ENCODE data around the gene GLG1.
A peak's percentile ranks its signal among the peaks of the same experiment; 100 is the strongest.
"Not testable (repeated sequence)": the region's sequence is repeated elsewhere in the genome, so short reads cannot be mapped to it uniquely, and the experiment has no call there.

The GLG1 gene

DNA sequence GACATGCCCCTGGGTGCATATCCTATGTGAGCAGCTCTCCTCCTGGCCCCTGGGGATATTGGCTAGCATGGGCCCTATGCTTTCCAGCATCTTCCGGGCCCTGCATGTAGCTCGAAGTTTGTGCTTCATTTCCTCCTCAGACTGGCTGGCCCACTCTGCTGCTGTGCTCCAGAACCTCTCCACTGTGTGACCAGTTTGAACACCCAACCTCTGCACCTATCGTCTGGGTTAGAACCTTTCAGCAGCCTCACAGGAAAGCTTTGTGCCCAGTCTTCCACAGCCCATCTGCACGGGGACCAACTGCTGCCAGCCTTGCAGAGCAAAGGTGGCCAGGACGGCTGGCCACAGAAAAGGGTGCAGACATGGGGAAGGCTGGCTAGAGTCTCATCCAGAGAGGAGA lies 175.4 kb downstream of the GLG1 start:
- no peak for DNase-seq

DNA sequence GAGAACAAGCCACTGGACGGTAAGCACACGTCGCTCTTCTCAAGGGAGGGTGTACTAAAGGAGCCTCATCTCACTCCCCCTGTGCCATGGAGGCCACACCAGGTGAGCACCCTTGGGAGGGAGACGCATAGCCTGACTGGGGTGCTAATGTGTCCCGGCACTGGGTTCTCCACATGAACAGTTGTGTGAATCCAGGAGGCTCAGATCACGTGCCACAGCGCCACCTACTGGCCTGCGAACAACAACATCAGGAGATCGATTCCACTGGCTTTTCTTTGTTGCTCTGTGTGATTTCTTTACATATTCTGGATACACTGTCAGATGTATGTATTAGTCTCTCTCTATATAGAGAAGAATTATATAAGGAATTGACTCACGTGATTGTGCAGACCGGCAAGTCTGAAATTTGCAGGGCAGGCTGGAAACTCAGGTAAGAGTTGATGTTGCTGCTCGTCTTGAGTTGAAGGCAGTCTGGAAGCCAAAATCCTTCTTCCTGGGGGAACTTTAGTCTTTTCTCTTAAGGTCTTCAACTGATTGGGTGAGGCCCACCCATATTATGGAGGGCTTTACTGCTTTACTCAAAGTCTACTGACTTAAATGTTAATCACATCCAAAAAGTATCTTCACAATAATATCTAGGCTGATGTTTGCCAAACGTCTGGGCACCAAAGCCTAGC lies 176.7 kb downstream of the GLG1 start:
- DNase-seq = peak; percentile 22 to 47

DNA sequence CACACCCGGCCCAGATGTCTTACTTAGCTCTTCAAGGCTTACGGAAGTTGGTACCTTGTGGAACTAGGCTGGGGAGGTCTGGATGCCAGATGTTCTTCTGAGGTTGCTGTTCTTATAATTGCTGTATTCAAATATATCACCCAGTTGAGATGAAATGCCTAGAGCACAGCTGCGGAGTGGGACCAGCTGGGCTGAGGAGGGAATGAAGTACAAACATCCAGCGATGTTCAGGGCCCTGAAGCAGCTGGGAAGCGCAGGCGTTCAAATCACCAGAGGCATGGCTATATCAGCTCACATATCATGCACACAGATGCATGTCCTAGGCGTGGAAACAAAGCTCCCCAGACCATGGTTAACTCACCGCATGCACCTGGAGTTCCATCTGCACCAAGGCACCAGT lies 178.4 kb downstream of the GLG1 start:
- not testable (repeated sequence) for DNase-seq

DNA sequence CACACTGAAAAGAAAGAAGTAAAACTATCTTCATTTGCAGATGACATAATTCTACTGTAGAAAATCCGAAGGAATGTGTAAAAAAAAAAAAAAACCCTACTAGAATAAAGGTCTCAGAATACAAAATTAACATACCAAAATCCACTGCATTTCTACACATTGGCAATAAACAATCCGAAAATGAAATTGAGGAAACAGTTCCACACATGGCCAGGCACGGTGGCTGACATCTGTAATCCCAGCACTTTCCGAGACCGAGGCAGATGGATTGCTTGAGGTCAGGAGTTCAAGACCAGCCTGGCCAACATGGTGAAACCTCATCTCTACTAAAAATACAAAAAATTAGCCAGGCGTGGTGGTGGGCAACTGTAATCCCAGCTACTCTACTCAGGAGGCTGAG lies 181.2 kb downstream of the GLG1 start:
- not testable (repeated sequence) for DNase-seq

DNA sequence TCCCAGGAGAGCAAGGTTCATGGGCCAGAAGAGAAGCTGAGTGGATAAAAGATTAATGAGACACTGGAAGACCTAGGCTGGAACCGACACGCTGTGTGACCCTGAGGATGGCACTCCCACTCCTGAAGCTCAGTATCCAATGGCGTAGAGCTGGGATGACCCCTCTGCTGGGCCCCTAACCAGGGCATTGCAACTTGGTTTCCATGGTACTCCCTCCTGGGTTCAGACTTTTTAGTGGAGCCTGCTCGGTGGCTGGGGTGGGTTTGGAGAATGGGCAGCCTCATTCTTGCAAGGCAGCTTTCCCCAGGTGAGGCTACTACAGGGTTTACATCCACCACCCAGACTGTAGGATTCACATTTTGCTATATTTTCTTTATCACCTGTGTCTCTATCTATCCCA lies 183.2 kb downstream of the GLG1 start:
- DNase-seq = not testable (repeated sequence)

DNA sequence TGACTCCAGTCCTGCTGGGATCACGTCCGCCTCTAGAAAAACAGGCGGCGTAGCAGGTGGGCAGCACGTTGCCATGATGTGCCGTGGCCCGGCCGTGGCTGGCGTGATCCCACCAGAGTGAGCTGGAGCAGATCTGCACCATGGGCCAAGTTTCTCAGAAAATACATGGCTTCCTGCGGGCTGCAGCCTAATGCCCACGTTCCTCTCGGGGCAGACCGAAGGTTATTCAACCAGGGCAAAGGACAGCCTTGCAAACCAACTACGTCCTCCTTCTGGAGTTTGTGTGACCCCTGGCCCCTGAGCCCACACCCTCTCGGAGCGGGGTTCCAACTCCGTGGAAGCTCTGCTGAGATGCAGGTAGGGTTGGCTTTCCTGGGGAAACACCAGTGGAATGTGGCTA lies 184.8 kb downstream of the GLG1 start:
- DNase-seq = not testable (repeated sequence)

DNA sequence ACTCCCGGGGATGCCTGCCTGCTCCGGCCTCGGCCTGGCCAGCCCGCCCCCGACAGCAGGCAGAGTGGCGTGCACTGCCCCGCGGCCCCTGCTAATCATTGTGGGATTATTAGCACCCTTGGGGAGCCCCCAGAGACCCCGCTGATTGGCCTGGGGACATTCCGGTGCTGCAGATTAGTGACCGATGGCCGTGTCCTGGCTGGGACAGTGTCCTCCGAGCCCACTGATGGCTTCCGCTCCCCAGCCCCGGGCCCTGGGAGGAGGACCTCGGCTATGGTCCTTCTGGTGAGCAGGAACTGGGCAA lies 185.5 kb downstream of the GLG1 start:
- not testable (repeated sequence) for DNase-seq

DNA sequence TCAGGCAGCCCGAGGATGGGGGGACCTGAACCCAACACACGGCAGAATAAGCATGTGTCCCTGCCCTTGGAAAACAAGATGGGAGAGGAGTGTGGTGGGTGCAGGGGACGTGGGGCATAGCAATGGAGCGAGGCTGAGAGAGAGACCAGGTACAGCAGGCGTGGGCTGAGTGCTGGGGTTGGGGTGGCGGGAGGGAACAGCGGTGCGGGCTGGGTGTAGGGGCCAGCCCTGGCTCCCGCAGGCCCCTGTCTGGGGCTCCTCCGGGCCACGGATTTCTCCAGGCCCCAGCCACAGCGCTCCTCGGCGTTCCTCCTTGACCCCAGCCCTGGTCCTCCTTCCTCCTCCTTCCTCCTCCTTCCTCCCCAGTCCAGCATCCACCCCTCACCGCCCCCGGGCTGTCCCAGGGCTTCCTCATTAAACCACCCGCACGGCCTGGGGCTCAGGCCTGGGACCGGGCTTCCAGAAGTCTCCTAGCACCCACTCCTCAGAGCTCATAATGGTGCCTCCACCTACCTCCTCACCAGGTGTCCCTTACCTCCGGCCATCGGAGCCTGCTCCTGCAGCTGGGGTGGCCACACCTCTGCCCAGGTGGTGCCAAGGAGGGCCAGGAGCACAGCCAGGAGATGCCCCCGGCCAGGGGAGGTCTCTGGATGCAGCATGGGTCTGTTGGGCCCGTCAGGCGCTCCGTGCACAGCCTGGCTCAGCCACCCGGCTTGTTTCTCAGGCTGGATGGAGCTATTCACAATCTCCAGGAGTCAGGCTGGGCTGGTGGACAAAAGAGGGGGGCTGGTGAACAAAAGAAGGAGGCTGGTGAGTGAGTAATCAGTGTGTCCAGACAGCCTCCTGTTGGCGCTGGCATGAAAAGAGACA lies 186.1 kb downstream of the GLG1 start, which contains the start of gene CLEC18B:
Gene CLEC18B (minus strand): TSS at position 867 of the 870 bp plus-strand sequence. CDS start 208 bp downstream, at position 659.
- not testable (repeated sequence) for DNase-seq

DNA sequence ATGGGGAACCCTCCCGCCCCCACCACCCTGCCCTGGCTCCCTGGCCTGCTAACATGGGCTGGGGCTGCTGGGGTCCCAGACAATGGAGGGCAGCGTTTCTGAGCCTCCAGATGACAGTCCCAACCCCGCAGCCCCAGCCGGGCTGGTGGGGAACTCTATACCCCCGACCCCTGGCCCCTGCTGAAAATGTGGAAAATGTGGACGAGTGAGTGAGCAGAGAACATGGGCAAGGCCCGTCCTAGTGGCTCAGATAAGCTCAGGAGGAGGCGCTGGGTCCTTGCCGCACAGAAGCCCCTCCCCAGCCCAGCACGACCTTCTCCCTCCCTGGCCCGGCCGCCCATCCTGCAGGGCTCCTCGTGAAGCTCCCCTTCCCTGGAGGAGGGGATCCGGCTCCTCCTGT lies 187.1 kb downstream of the GLG1 start:
- DNase-seq = not testable (repeated sequence)

DNA sequence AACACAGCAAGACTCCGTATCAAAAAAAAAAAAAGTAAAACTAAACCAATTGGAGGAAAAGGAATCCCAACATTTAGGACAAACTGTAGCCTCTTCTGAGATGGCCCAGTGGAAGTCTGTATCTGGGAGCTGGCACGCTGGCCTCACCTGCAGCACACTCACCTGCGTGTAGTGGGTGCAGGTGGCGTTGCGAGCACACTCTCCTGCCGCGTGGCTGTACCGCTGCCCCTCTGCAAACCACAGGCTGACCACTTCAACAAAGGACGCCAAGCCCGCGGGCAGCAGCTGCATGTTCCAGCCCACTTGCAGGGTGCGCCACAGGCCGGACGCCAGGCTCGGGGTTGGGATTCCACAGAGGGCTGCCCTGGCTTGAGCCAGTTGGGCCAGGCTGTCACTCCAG lies 189.0 kb downstream of the GLG1 start:
- not testable (repeated sequence) for DNase-seq

DNA sequence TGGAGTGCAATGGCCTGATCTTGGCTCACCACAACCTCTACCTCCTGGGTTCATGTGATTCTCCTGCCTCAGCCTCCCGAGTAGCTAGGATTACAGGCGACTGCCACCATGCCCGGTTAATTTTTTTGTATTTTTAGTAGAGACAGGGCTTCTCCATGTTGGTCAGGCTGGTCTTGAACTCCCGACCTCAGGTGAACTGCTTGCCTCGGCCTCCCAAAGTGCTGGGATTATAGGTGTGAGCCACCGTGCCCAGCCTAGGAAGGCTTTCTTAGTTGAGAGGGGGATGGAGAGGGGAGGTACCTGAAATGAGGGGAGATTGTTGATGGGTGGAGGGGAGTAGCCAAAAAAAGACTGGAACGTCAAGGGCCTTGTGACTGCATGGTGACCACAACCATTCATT lies 193.0 kb downstream of the GLG1 start:
- DNase-seq = not testable (repeated sequence)

DNA sequence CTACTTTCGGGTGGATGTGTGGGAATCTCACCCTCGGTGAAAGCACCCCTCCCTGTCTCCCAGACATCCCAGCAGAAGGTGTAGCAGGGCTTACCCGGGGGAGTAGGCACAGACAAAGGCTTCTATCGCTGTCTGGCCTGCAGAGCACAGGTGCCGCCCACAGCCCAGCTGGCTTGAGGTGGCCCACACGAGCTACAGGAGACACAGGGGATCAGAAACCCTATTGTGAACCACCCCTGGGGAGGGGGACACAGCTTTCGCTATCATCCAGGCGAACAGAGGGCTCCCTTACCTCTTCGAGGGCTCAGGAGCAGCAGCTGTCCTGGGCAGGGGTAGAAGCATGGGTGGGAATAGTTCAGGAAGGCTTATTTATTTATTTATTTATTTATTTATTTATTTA lies 193.4 kb downstream of the GLG1 start:
- not testable (repeated sequence) for DNase-seq

DNA sequence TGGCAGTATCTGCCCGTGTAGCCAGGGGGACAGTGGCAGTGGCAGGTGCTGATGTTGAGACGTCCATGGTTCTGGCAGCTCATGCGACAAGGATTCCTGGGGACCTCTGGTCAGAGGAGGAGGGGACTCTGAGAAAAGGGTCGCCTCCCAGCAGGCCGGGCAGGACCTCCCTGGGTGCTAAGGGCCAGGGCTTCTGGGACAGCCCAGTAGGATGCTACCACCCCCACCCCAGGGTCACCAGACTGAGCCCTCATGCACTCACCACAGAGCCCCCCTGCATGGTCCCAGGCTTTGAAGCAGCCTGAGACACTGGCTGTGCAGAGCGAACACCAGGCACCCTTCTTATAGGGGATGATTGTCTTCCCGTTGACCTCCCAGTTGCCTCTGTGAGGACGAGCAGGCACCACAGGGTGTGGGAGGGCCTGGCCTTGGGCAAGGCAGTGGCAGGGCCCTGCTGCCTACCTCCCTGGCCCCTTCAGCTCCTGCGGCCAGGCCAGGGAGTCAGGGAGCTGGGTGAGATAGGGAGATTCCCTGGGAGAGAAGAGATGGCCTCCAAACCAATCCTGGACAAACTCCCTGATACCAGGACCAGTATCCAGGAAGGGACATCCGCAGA lies 194.0 kb downstream of the GLG1 start:
- not testable (repeated sequence) for DNase-seq

DNA sequence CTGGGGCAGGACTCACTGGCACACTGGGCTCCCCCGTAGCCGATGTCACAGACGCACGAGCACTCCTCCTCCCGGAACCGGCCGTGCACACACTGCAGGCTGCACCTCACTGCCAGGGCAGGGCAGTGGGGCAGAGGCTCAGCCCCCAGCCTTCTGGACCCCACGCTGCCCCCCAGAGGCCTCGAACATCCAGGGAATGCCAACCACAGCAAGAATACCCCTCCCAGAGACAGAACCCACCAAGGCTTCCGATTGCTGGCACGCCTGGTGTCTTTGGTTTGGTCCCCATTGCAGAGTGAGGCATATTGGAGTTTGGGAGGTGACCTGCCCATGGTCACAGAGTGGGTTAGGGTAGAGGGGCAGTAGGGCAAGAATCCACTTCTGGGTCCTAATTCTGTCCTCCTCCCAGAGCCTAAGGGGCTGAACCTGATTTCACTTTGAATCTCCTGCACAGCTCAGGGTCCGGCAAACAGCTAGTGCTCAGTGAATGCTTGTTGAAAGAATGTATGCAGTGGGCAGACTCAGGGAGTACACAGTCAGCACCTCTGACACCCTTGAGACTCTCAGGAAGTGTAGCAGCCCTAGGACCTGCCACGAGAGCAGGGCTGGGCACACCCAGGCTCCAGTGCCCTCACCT lies 194.7 kb downstream of the GLG1 start:
- DNase-seq = not testable (repeated sequence)

DNA sequence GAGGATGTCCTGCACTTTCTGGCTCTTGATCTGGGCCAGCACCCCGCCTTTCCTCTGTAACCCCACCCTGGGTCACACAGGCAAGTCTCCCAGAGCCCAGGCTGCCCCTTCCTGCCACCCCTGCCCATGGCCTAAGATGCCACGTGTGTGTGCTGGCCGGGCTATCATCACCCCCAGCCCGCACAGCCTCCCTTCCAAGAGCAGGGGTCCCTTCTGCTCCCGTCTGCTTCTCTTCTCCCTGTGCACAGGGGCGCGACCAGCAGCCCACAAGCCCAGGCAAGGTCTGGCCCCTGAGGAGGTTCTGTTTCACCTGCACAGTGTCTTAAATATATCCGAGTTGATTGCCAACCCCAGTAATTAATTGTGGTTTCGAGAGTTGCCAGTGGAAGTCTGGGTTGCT lies 195.9 kb downstream of the GLG1 start:
- DNase-seq = not testable (repeated sequence)

DNA sequence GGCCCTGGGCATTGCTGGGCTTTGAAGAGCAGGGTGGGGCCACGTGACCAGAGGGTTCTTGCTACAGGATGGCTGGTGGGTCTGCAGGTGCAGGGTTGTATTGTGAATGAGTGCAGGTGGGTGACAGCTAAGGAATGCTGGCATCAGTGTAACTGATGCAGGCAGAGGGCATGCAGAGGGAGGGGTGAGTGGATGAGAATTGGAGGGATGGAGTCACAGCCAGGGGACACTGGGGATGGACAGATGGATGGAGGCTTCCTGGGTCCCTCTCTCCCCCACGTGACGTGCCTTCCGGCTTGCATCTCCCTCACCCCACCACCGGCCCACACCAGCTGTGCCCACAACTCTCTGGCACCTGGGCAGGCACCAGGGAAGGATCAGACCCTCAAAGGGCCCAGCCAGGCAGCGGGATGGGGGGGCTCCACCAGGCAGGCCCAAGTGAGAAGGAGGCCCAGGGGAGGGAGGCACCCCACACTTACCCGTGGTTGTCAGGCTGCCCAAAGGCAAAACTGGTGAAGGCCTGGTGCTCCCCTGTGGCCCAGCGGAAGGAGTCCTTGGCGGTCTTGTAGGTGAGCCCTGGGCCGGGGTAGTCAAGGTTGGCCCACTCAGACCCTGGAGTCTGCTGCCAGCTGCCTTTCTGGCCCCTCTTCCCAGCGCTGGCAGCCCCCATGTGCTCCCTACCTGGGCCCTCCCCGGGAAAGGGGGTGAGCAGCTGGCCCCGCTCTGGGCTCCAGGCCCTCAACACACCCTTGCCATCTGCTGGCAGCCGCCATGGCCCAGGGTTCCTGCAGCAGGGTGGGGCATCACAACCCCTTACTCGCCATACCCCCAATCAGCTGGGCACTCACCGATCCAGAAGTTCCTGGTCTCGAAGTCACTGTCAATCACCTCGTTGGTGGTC lies 196.6 kb downstream of the GLG1 start:
- not testable (repeated sequence) for DNase-seq

DNA sequence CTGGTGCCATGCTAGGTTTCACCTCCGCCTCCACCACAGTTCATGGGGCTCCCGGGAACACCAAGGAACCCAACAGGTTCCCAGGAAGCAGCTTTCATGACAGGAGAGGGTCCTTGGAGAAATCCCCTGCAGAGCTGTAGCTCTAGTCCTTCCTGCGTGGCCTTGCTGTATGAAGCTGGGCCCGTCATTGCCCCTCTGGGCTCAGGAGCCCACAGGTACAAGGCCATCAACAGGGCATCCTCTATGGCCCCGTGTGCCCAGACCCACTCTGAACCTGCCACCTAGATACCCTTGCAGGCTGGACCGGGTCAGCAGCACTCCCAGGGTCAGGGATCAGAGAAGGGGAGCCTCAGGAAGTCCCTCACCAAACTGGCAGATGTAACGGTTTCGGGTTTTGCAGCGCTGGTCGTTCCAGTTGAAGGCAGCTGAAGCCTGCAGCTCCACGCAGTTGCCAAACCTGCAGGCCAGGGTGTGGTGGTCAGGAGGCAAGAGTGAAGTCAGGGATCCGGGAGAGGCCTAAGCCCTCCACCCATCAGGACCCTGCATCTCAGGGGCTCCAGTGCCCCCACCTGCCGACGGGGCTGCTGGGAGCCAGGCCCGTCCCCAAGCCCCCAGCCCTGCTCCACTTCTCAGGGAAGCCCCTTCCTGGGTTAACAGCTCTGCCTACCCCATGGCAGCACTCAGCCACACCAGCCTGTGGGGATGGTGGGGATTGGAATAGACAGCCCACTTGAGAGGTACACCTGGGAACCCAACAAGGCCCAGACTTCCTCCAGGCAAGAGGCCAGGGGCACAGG lies 197.5 kb downstream of the GLG1 start:
- DNase-seq = not testable (repeated sequence)

DNA sequence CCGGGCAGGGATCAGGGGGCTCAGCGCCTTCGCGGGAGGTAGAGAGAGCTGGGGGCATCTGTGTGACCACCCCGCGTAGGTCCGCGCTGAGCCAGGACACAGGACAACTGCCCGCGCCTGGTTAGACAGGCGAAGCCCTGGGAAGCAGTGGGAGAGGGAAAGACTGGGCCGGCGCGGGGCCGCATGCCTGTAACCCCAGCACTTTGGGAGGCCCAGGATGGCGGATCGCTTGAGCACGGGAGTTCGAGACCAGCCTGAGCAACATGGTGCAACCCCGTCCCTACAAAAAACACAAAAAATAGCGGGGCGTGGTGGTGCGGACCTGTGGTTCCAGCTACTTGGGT lies 199.6 kb downstream of the GLG1 start:
- DNase-seq = not testable (repeated sequence)

DNA sequence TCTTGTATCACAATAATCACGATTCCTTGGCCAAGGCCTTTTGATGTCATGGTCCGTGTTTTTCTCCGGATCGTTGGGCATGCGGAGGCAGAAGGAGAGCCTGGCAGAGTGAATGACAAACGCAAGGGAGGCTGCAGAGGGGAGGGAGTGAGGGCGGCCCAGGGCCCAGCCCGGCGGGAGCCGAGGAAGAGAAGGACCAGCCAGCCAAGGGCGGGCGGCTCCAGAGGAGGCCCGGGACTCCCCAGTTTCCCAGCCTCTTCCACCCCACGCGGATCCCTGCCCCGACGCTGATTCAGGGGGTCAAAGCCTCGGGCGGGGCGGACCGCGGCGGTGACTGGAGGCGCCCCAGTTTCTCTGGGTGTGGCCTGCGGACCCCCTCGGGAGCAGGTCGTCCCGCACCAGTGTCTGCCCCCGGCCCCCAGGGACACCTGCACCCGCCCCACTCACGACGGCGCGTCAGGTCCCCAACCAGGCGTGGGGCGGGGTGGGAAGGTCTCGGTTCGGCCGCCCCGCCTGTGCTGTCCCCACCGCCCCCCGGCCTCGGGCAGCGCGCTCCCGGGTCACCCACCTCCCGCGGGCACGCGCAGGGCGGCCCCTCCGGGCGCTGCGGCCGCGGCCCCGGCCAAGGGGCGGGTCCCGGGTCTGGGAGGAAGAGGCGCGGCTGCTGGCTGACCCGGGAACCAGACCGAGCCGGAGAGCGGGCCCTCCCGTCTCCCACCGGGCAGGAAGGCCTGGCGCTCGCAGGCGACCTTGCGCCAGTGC lies 200.1 kb downstream of the GLG1 start:
- DNase-seq = not testable (repeated sequence)

DNA sequence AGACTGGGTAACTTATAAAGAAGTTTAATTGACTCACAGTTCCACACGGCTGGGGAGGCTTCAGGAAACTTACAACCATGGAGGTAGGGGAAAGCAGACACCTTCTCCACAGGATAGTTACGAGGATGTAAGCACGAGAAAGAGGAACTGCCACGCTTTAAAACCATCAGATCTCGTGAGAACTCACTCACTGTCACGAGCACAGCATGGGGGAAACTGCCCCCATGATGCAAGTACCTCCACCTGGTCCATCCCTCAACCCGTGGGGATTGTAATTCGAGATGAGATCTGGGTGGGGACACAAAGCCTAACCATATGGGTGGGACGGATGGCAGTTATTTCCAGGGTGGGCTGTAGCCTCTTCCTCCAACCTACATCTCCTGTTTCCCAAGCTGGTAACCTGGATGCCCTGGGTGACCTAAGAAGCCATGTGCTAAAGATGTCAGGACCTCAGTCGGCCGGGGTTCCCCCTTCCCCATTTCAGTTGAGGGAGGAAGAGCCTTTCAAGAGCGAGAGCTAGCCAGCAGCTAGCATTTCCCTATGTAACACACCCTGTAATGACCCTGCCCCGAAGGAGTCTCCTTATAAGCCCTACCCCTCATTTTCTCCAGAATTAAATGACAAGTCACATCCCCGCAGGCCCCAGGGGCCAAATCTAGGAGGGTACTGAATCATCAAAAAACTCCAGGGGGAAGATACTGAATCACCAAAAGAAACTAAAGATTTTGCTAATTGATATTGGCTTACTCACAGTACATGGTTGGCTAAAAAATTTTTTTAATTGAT lies 202.6 kb downstream of the GLG1 start:
- not testable (repeated sequence) for DNase-seq
